Keratinocyte (primary cell): ENCODE results near the gene CYP2B6.

Source experiments
- CTCF ChIP-seq, 3 experiments: IDR thresholded peaks in 1 of 3; conservative IDR thresholded peaks in 1 of 3; optimal IDR thresholded peaks in 1 of 3; 2 replicates in 2 of 3; 3 replicates in 1 of 3; pipeline versions ENCODE3 to v1.5.1; 2011; ENCODE audit warnings: low read length in 3 of 3, mild to moderate bottlenecking in 3 of 3, moderate library complexity in 2 of 3, control low read depth in 1 of 3, inconsistent platforms in 1 of 3; ENCODE audit not compliant: insufficient read depth in 2 of 3; ENCODE audit errors: extremely low read depth in 1 of 3
- EZH2 ChIP-seq: IDR thresholded peaks from one replicate; pipeline ENCODE4 v1.6.1; 2012; ENCODE audit warnings: inconsistent platforms, mild to moderate bottlenecking, low read length, moderate library complexity

- TF ChIP-seq CTCF (optimal IDR thresholded peaks at IDR 0.05 in 1 of 3, IDR thresholded peaks at IDR 0.05 in 1 of 3, conservative IDR thresholded peaks at IDR 0.05 in 1 of 3; ENCODE audit: extremely low read depth in 1 of 3, insufficient read depth in 2 of 3, low read length in 3 of 3): no peak
- TF ChIP-seq EZH2: no peak
These were observed 30.3 kb upstream of the CYP2B6 start for GRCh38 chr19:40960780-40961179.
